ENCODE results near the gene RAPGEF3.

Gene RAPGEF3

GRCh38 chr12:47772738-47773061 lies 14.0 kb upstream of the RAPGEF3 start:
- no peaks in the 10 kb centered on the region for H3K9me3 ChIP-seq (ENCODE audit: control insufficient read depth, low read length)
- TF ChIP-seq CTCF (IDR thresholded peaks at IDR 0.05), result no peak
- no peaks in the 10 kb centered on the region for H3K27me3 ChIP-seq (ENCODE audit: control insufficient read depth, insufficient read depth, low read length)
- peaks cover 8% of the 10 kb centered on the region for H3K79me2 ChIP-seq
- H3K4me1 ChIP-seq, result peaks cover 43% of the 10 kb centered on the region
- H3K27ac ChIP-seq, result peak overlapping the region; percentile 63
- H3K9ac ChIP-seq, result no peak overlapping the region
- H3K4me3 ChIP-seq (ENCODE audit: low read depth, low read length), result peak overlapping the region; percentile 33
- H3K4me2 ChIP-seq (ENCODE audit: low read length), result peak overlapping the region; percentile 61
- H2AFZ ChIP-seq, result peak overlapping the region; percentile 76
- H3K36me3 ChIP-seq (ENCODE audit: control insufficient read depth, insufficient read depth, low read length), result no peaks in the 10 kb centered on the region

- Histone ChIP-seq H3K27me3 (ENCODE audit: control insufficient read depth, insufficient read depth, low read length) (no peaks in the 10 kb centered on the region), H3K36me3 (ENCODE audit: control insufficient read depth, insufficient read depth, low read length) (no peaks in the 10 kb centered on the region), H3K9me3 (ENCODE audit: control insufficient read depth, low read length) (no peaks in the 10 kb centered on the region), H3K27ac (peak overlapping the region; percentile 63), H3K79me2 (peaks cover 12% of the 10 kb centered on the region), H3K4me3 (ENCODE audit: low read depth, low read length) (no peak overlapping the region), H3K9ac (no peak overlapping the region), H2AFZ (peak overlapping the region; percentile 76), H3K4me1 (peaks cover 43% of the 10 kb centered on the region), H3K4me2 (ENCODE audit: low read length) (peak overlapping the region; percentile 61)
- no peak for TF ChIP-seq CTCF (IDR thresholded peaks at IDR 0.05)
These were observed 13.5 kb upstream of the RAPGEF3 start for GRCh38 chr12:47772094-47772660.

- no peak overlapping the region for H2AFZ ChIP-seq
- peaks cover 34% of the 10 kb centered on the region for H3K4me1 ChIP-seq
- TF ChIP-seq CTCF (IDR thresholded peaks at IDR 0.05), result no peak
- no peak overlapping the region for H3K9ac ChIP-seq
- no peaks in the 10 kb centered on the region for H3K9me3 ChIP-seq (ENCODE audit: control insufficient read depth, low read length)
- no peak overlapping the region for H3K4me3 ChIP-seq (ENCODE audit: low read depth, low read length)
- H3K27ac ChIP-seq, result no peak overlapping the region
- H3K4me2 ChIP-seq (ENCODE audit: low read length), result no peak overlapping the region
- H3K27me3 ChIP-seq (ENCODE audit: control insufficient read depth, insufficient read depth, low read length), result no peaks in the 10 kb centered on the region
- H3K36me3 ChIP-seq (ENCODE audit: control insufficient read depth, insufficient read depth, low read length), result no peaks in the 10 kb centered on the region
- peaks cover 12% of the 10 kb centered on the region for H3K79me2 ChIP-seq
These were observed 12.6 kb upstream of the RAPGEF3 start for GRCh38 chr12:47771304-47771703.

GRCh38 chr12:47770086-47770726 lies 11.5 kb upstream of the RAPGEF3 start:
- no peak overlapping the region for H3K4me3 ChIP-seq (ENCODE audit: low read depth, low read length)
- no peak for TF ChIP-seq CTCF (IDR thresholded peaks at IDR 0.05)
- H3K36me3 ChIP-seq (ENCODE audit: control insufficient read depth, insufficient read depth, low read length), result no peaks in the 10 kb centered on the region
- peak overlapping the region; percentile 58 for H3K27ac ChIP-seq
- H3K4me2 ChIP-seq (ENCODE audit: low read length), result no peak overlapping the region
- peaks cover 23% of the 10 kb centered on the region for H3K4me1 ChIP-seq
- no peaks in the 10 kb centered on the region for H3K27me3 ChIP-seq (ENCODE audit: control insufficient read depth, insufficient read depth, low read length)
- no peaks in the 10 kb centered on the region for H3K9me3 ChIP-seq (ENCODE audit: control insufficient read depth, low read length)
- H2AFZ ChIP-seq, result no peak overlapping the region
- H3K79me2 ChIP-seq, result peaks cover 12% of the 10 kb centered on the region
- no peak overlapping the region for H3K9ac ChIP-seq

All from parathyroid adenoma (tissue), 2 donors.